ENCODE measurements around the gene EIF4EBP2.

- TF ChIP-seq CTCF (IDR thresholded peaks at IDR 0.05) = no peak
- no peak for TF ChIP-seq POLR2A (IDR thresholded peaks at IDR 0.05)
Observed at GRCh38 chr10:70444744-70445143, 40.8 kb downstream of the EIF4EBP2 start.
